RWPE2 (cell line): ENCODE results near the gene ZNF142.
A peak's percentile ranks its signal among the peaks of the same experiment; 100 is the strongest.

ENCODE experiments used
- ATAC-seq: fragments of 200-7000 bp; cut with Tn5 transposase; 3 replicates; pipeline ENCODE4 v1.9.1; 2021; ENCODE audit warnings: low read depth
- DNase-seq: peaks from one replicate; pipeline ENCODE4 v3.0.0-alpha.2; 2020; ENCODE audit warnings: low spot score
- H3K27ac ChIP-seq: fragments of 450-650 bp; 2 replicates; pipeline ENCODE4 v1.5.1; 2017; ENCODE audit warnings: mild to moderate bottlenecking; ENCODE audit not compliant: poor library complexity, severe bottlenecking
- H3K27me3 ChIP-seq: fragments of 250-450 bp; sonication (Bioruptor Pico); 2 replicates; pipeline ENCODE4 v1.5.1; 2021; ENCODE audit warnings: mild to moderate bottlenecking, moderate library complexity; ENCODE audit not compliant: insufficient read depth, poor library complexity, severe bottlenecking
- H3K36me3 ChIP-seq: fragments of 250-450 bp; sonication (Bioruptor Pico); 2 replicates; pipeline ENCODE4 v1.5.1; 2020; ENCODE audit warnings: low read depth, mild to moderate bottlenecking, moderate library complexity
- H3K4me1 ChIP-seq: fragments of 250-450 bp; sonication (Bioruptor Pico); 2 replicates; pipeline ENCODE4 v1.5.1; 2021; ENCODE audit warnings: mild to moderate bottlenecking, moderate library complexity; ENCODE audit not compliant: insufficient read depth, poor library complexity, severe bottlenecking
- H3K4me3 ChIP-seq: fragments of 250-450 bp; sonication (Bioruptor Pico); 2 replicates; pipeline ENCODE4 v1.5.1; 2021; ENCODE audit warnings: mild to moderate bottlenecking, moderate library complexity; ENCODE audit not compliant: severe bottlenecking
- H3K9me3 ChIP-seq: fragments of 250-450 bp; sonication (Bioruptor Pico); 2 replicates; pipeline ENCODE4 v1.5.1; 2021; ENCODE audit warnings: mild to moderate bottlenecking, moderate library complexity; ENCODE audit not compliant: severe bottlenecking
- CTCF ChIP-seq: fragments of 450-650 bp; IDR thresholded peaks from one replicate; pipeline ENCODE4 v1.5.1; 2017; ENCODE audit warnings: mild to moderate bottlenecking, moderate library complexity; ENCODE audit not compliant: poor library complexity, severe bottlenecking

The ZNF142 gene

GRCh38 chr2:218663901-218664300 is 4.5 kb upstream of the ZNF142 start:
- DNase-seq (no peak), ATAC-seq (no peak)
- no peak for TF ChIP-seq CTCF
- no peaks in the 10 kb centered on the region for H3K27me3 ChIP-seq
- no peaks in the 10 kb centered on the region for H3K4me1 ChIP-seq
- no peaks in the 10 kb centered on the region for H3K9me3 ChIP-seq
- H3K27ac ChIP-seq, result no peak overlapping the region
- no peak overlapping the region for H3K4me3 ChIP-seq
- peaks cover 54% of the 10 kb centered on the region for H3K36me3 ChIP-seq

- no peak for TF ChIP-seq CTCF
- peaks cover 54% of the 10 kb centered on the region for H3K36me3 ChIP-seq
- H3K4me3 ChIP-seq, result no peak overlapping the region
- H3K27me3 ChIP-seq, result no peaks in the 10 kb centered on the region
- no peaks in the 10 kb centered on the region for H3K9me3 ChIP-seq
- no peak overlapping the region for H3K27ac ChIP-seq
- no peaks in the 10 kb centered on the region for H3K4me1 ChIP-seq
- no peak for DNase-seq
- ATAC-seq, result no peak
Observed at GRCh38 chr2:218662827-218663226, 3.4 kb upstream of the ZNF142 start.

GRCh38 chr2:218662377-218662776 is 3.0 kb upstream of the ZNF142 start:
- DNase-seq, result no peak
- Histone ChIP-seq H3K4me1 (no peaks in the 10 kb centered on the region), H3K27me3 (no peaks in the 10 kb centered on the region), H3K27ac (no peak overlapping the region), H3K4me3 (no peak overlapping the region), H3K9me3 (no peaks in the 10 kb centered on the region), H3K36me3 (peaks cover 54% of the 10 kb centered on the region)
- no peak for ATAC-seq
- TF ChIP-seq CTCF, result no peak

DNA sequence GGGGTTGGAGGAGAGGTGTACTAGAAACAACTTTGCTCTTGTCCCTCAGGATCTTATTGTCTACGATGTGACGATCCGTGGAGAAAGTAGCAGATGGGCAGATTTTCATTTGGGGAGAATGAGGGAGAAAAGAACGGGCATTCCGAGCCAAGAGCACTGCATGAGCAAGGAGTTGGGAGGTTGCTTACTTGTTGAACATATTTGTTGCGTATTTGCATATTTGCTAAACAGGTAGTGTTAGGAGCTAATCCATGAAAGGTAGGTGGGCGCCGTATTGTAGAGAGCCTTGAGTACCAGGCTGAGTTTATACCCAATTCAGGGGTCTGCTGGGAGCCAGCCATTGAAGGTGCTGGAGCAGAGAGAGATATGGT is 550 bp upstream of the ZNF142 start:
- Histone ChIP-seq H3K9me3 (no peaks in the 10 kb centered on the region), H3K27ac (peak overlapping the region; percentile 42), H3K27me3 (no peaks in the 10 kb centered on the region), H3K36me3 (peaks cover 54% of the 10 kb centered on the region), H3K4me3 (peak overlapping the region; percentile 83), H3K4me1 (no peaks in the 10 kb centered on the region)
- TF ChIP-seq CTCF, result no peak
- ATAC-seq, result no peak
- no peak for DNase-seq

GRCh38 chr2:218658671-218659257 is 659 bp downstream of the ZNF142 start:
- Histone ChIP-seq H3K27ac (peak overlapping the region; percentile 42), H3K4me1 (no peaks in the 10 kb centered on the region), H3K9me3 (no peaks in the 10 kb centered on the region), H3K27me3 (no peaks in the 10 kb centered on the region), H3K36me3 (peaks cover 59% of the 10 kb centered on the region), H3K4me3 (peak overlapping the region; percentile 83)
- DNase-seq (no peak), ATAC-seq (peak; percentile 52)
- TF ChIP-seq CTCF, result peak; percentile 68
